ENCODE data around the gene STK26. TPM values are rescaled to one million over a fixed set of nuclear protein-coding genes. Genes with fewer than 3 reads are reported as not detected.

The STK26 gene
- total and polyA plus RNA-seq, 2 of the 4 experiments (the other 2 are of a cell fraction) = 0.17 to 0.18 TPM

GRCh38 chrX:132085786-132086185 lies 62.7 kb downstream of the STK26 start:
- DNase-seq = no peak
- Histone ChIP-seq H3K4ac (ENCODE audit: low read depth, low read length) (no peak overlapping the region), H3K4me3 (ENCODE audit: insufficient read depth, low read depth, low read length) (no peak overlapping the region), H2BK20ac (ENCODE audit: low read depth, low read length) (no peak overlapping the region), H2BK5ac (ENCODE audit: low read depth, low read length, poor library complexity, severe bottlenecking) (no peak overlapping the region), H4K5ac (ENCODE audit: low read depth, low read length) (no peak overlapping the region), H2BK15ac (ENCODE audit: low read depth, low read length) (no peak overlapping the region), H3K36me3 (ENCODE audit: control insufficient read depth, insufficient read depth, low read length) (no peaks in the 10 kb centered on the region), H4K20me1 (ENCODE audit: insufficient read depth, low read length) (no peaks in the 10 kb centered on the region), H3K9me3 (ENCODE audit: control insufficient read depth, insufficient read depth, low read length) (no peaks in the 10 kb centered on the region), H3K56ac (ENCODE audit: extremely low read depth, insufficient read depth, low read length) (no peak overlapping the region), H4K91ac (ENCODE audit: insufficient read depth, low read depth, low read length) (no peak overlapping the region), H3K23ac (ENCODE audit: low read depth, low read length) (no peak overlapping the region), H2AK5ac (ENCODE audit: low read depth, low read length) (no peak overlapping the region), H2AK9ac (replicated peaks; ENCODE audit: low read depth, low read length, poor library complexity) (no peak overlapping the region), H2AFZ (replicated peaks; ENCODE audit: low read length, poor library complexity) (no peak overlapping the region), H2BK120ac (ENCODE audit: low read depth, low read length) (no peak overlapping the region), H3K9me1 (ENCODE audit: insufficient read depth, low read length) (no peaks in the 10 kb centered on the region), H3K27ac (ENCODE audit: insufficient read depth, low read length) (no peak overlapping the region), H4K8ac (ENCODE audit: low read depth in 2 of 2, low read length in 2 of 2) (no peak overlapping the region), H3K14ac (replicated peaks; ENCODE audit: low read depth, low read length) (no peak overlapping the region), H3K9ac (ENCODE audit: low read depth, low read length) (no peak overlapping the region), H3K4me2 (ENCODE audit: low read depth, low read length) (no peak overlapping the region), H3K27me3 (ENCODE audit: control insufficient read depth, insufficient read depth, low read length) (peaks cover 11% of the 10 kb centered on the region; the same call in 1 of the 2 replicates), H3K4me1 (ENCODE audit: control insufficient read depth, insufficient read depth, low read length) (no peaks in the 10 kb centered on the region), H3K79me1 (ENCODE audit: low read depth in 1 of 2, low read length in 2 of 2) (no peaks in the 10 kb centered on the region), H3K18ac (ENCODE audit: low read depth, low read length) (no peak overlapping the region)
- ATAC-seq (ENCODE audit: low read depth) = no peak
- no TSS peak for BruUV-seq (replicated peaks)
- WGBS, 2 experiments (ENCODE audit: extremely low coverage in 2 of 2, insufficient read length in 1 of 2) = no CpG with 5 or more reads among the region's 3 CpGs
- in situ Hi-C loops (cut with MboI; ENCODE audit: low sequenced_read_pairs) = no loop called here
- ChIA-PET POLR2A (ENCODE audit: unreplicated experiment) (no interaction called here), CTCF (no interaction called here)
- no peak for TF ChIP-seq POLR2A (IDR thresholded peaks at IDR 0.05; ENCODE audit: low read depth, low read length)
- TF ChIP-seq NFE2L2 (IDR thresholded peaks at IDR 0.05; ENCODE audit: low read depth, low read length) = no peak
- no peak for TF ChIP-seq RFX5 (IDR thresholded peaks at IDR 0.05; ENCODE audit: low read depth, low read length)
- TF ChIP-seq RCOR1 (IDR thresholded peaks at IDR 0.05; ENCODE audit: insufficient replicate concordance, low read length) = no peak
- TF ChIP-seq, protein P1, sequence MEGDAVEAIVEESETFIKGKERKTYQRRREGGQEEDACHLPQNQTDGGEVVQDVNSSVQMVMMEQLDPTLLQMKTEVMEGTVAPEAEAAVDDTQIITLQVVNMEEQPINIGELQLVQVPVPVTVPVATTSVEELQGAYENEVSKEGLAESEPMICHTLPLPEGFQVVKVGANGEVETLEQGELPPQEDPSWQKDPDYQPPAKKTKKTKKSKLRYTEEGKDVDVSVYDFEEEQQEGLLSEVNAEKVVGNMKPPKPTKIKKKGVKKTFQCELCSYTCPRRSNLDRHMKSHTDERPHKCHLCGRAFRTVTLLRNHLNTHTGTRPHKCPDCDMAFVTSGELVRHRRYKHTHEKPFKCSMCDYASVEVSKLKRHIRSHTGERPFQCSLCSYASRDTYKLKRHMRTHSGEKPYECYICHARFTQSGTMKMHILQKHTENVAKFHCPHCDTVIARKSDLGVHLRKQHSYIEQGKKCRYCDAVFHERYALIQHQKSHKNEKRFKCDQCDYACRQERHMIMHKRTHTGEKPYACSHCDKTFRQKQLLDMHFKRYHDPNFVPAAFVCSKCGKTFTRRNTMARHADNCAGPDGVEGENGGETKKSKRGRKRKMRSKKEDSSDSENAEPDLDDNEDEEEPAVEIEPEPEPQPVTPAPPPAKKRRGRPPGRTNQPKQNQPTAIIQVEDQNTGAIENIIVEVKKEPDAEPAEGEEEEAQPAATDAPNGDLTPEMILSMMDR (conservative IDR thresholded peaks at IDR 0.05; ENCODE audit: low read depth, low read length) = no peak
- no peak for TF ChIP-seq FOS (IDR thresholded peaks at IDR 0.05; ENCODE audit: low read depth, low read length)
- no peak for TF ChIP-seq RAD21 (IDR thresholded peaks at IDR 0.05; ENCODE audit: low read length)
- TF ChIP-seq MAFK (IDR thresholded peaks at IDR 0.05; ENCODE audit: low read depth, low read length) = no peak
- no peak for TF ChIP-seq SMC3 (IDR thresholded peaks at IDR 0.05; ENCODE audit: low read depth, low read length)
- TF ChIP-seq, protein P2, sequence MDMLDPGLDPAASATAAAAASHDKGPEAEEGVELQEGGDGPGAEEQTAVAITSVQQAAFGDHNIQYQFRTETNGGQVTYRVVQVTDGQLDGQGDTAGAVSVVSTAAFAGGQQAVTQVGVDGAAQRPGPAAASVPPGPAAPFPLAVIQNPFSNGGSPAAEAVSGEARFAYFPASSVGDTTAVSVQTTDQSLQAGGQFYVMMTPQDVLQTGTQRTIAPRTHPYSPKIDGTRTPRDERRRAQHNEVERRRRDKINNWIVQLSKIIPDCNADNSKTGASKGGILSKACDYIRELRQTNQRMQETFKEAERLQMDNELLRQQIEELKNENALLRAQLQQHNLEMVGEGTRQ (IDR thresholded peaks at IDR 0.05; ENCODE audit: low read depth, low read length) = no peak
- dilution Hi-C loops (cut with HindIII; ENCODE audit: low sequenced_read_pairs, unreplicated experiment) = no loop called here
- intact Hi-C loops (cut with micrococcal nuclease) = no loop called here
